Measurements from ENCODE around the gene UBXN10. TPM values are rescaled to one million over a fixed set of nuclear protein-coding genes. Genes with fewer than 3 reads are reported as not detected.

UBXN10 gene
- total and polyA plus RNA-seq, 2 of the 4 experiments (the other 2 are of a cell fraction): not detected

DNA sequence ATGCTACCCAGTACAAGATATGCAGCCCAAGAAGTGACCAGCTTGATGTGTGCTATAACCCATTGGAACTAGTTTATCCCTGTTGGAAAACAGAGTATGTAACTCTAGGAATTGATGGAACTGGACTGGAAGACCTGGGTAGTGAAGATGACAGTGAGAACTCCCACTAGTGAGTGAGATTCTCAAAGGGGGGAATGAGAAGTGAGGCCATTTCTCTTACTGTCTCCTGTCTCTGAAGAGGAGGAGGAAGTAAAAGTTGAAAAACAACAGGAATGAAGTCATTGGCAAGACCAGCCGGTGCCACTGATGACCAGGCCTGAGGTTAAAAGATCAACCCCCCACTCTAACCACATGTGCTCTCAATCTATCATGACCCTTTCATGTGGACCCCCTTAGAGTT, 25.9 kb upstream of the UBXN10 start:
- no CpG with 5 or more reads among the region's 1 CpG for WGBS, 2 experiments (ENCODE audit: extremely low coverage in 2 of 2, insufficient read length in 1 of 2)
- H3K4me1 ChIP-seq (ENCODE audit: control insufficient read depth, insufficient read depth, low read length): no peaks in the 10 kb centered on the region; the same call in 1 of the 2 replicates
- no peak overlapping the region for H2BK15ac ChIP-seq (ENCODE audit: low read depth, low read length)
- H4K5ac ChIP-seq (ENCODE audit: low read depth, low read length): no peak overlapping the region
- H3K36me3 ChIP-seq (ENCODE audit: control insufficient read depth, insufficient read depth, low read length): no peaks in the 10 kb centered on the region
- ATAC-seq (ENCODE audit: low read depth): no peak
- dilution Hi-C loops (cut with HindIII; ENCODE audit: low sequenced_read_pairs, unreplicated experiment): no loop called here
- no peak overlapping the region for H3K18ac ChIP-seq (ENCODE audit: low read depth, low read length)
- H3K4ac ChIP-seq (ENCODE audit: low read depth, low read length): no peak overlapping the region
- BruUV-seq (replicated peaks): no TSS peak
- H3K56ac ChIP-seq (ENCODE audit: extremely low read depth, insufficient read depth, low read length): no peak overlapping the region
- no peak overlapping the region for H3K4me2 ChIP-seq (ENCODE audit: low read depth, low read length)
- no peaks in the 10 kb centered on the region; the same call in 1 of the 2 replicates for H3K27me3 ChIP-seq (ENCODE audit: control insufficient read depth, insufficient read depth, low read length)
- no peak overlapping the region for H3K27ac ChIP-seq (ENCODE audit: insufficient read depth, low read length)
- in situ Hi-C loops (cut with MboI; ENCODE audit: low sequenced_read_pairs): no loop called here
- no peak overlapping the region for H2AK9ac ChIP-seq (replicated peaks; ENCODE audit: low read depth, low read length, poor library complexity)
- POLR2A ChIA-PET (ENCODE audit: unreplicated experiment): no interaction called here
- no peak overlapping the region for H2AK5ac ChIP-seq (ENCODE audit: low read depth, low read length)
- H2BK120ac ChIP-seq (ENCODE audit: low read depth, low read length): no peak overlapping the region
- CTCF ChIA-PET: no interaction called here
- no peak for DNase-seq
- H4K8ac ChIP-seq (ENCODE audit: low read depth in 2 of 2, low read length in 2 of 2): no peak overlapping the region
- no peaks in the 10 kb centered on the region for H3K9me1 ChIP-seq (ENCODE audit: insufficient read depth, low read length)
- H3K4me3 ChIP-seq (ENCODE audit: insufficient read depth, low read depth, low read length): no peak overlapping the region
- H4K91ac ChIP-seq (ENCODE audit: insufficient read depth, low read depth, low read length): no peak overlapping the region
- H3K9me3 ChIP-seq (ENCODE audit: control insufficient read depth, insufficient read depth, low read length): peaks cover 30% of the 10 kb centered on the region
- H2BK20ac ChIP-seq (ENCODE audit: low read depth, low read length): no peak overlapping the region
- TF ChIP-seq RAD21 (IDR thresholded peaks at IDR 0.05; ENCODE audit: low read length): no peak
- TF ChIP-seq CHD1 (IDR thresholded peaks at IDR 0.05; ENCODE audit: low read depth, low read length): no peak
- TF ChIP-seq CEBPB (IDR thresholded peaks at IDR 0.05; ENCODE audit: low read depth, low read length): no peak
- no peak for TF ChIP-seq RCOR1 (IDR thresholded peaks at IDR 0.05; ENCODE audit: insufficient replicate concordance, low read length)
- no peak for TF ChIP-seq NFE2L2 (IDR thresholded peaks at IDR 0.05; ENCODE audit: low read depth, low read length)
- TF ChIP-seq, protein P1, sequence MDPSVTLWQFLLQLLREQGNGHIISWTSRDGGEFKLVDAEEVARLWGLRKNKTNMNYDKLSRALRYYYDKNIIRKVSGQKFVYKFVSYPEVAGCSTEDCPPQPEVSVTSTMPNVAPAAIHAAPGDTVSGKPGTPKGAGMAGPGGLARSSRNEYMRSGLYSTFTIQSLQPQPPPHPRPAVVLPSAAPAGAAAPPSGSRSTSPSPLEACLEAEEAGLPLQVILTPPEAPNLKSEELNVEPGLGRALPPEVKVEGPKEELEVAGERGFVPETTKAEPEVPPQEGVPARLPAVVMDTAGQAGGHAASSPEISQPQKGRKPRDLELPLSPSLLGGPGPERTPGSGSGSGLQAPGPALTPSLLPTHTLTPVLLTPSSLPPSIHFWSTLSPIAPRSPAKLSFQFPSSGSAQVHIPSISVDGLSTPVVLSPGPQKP (IDR thresholded peaks at IDR 0.05; ENCODE audit: borderline replicate concordance, low read depth, low read length): no peak
- no peak for TF ChIP-seq POLR2A (IDR thresholded peaks at IDR 0.05; ENCODE audit: low read depth, low read length)
- no peak for TF ChIP-seq MAFK (IDR thresholded peaks at IDR 0.05; ENCODE audit: low read depth, low read length)
- no peak for TF ChIP-seq MXI1 (IDR thresholded peaks at IDR 0.05; ENCODE audit: borderline replicate concordance, low read depth, low read length)
- TF ChIP-seq SMC3 (IDR thresholded peaks at IDR 0.05; ENCODE audit: low read depth, low read length): no peak
- no peak for TF ChIP-seq FOS (IDR thresholded peaks at IDR 0.05; ENCODE audit: low read depth, low read length)
- TF ChIP-seq BHLHE40 (IDR thresholded peaks at IDR 0.05; ENCODE audit: low read depth, low read length): no peak
- TF ChIP-seq, protein P2, sequence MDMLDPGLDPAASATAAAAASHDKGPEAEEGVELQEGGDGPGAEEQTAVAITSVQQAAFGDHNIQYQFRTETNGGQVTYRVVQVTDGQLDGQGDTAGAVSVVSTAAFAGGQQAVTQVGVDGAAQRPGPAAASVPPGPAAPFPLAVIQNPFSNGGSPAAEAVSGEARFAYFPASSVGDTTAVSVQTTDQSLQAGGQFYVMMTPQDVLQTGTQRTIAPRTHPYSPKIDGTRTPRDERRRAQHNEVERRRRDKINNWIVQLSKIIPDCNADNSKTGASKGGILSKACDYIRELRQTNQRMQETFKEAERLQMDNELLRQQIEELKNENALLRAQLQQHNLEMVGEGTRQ (IDR thresholded peaks at IDR 0.05; ENCODE audit: low read depth, low read length): no peak
- TF ChIP-seq, protein P3, sequence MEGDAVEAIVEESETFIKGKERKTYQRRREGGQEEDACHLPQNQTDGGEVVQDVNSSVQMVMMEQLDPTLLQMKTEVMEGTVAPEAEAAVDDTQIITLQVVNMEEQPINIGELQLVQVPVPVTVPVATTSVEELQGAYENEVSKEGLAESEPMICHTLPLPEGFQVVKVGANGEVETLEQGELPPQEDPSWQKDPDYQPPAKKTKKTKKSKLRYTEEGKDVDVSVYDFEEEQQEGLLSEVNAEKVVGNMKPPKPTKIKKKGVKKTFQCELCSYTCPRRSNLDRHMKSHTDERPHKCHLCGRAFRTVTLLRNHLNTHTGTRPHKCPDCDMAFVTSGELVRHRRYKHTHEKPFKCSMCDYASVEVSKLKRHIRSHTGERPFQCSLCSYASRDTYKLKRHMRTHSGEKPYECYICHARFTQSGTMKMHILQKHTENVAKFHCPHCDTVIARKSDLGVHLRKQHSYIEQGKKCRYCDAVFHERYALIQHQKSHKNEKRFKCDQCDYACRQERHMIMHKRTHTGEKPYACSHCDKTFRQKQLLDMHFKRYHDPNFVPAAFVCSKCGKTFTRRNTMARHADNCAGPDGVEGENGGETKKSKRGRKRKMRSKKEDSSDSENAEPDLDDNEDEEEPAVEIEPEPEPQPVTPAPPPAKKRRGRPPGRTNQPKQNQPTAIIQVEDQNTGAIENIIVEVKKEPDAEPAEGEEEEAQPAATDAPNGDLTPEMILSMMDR (conservative IDR thresholded peaks at IDR 0.05; ENCODE audit: low read depth, low read length): no peak
- TF ChIP-seq MAZ (IDR thresholded peaks at IDR 0.05; ENCODE audit: borderline replicate concordance, low read depth, low read length): no peak
- TF ChIP-seq RFX5 (IDR thresholded peaks at IDR 0.05; ENCODE audit: low read depth, low read length): no peak
- no peak overlapping the region for H3K14ac ChIP-seq (replicated peaks; ENCODE audit: low read depth, low read length)
- no peaks in the 10 kb centered on the region for H4K20me1 ChIP-seq (ENCODE audit: insufficient read depth, low read length)
- no peak overlapping the region for H2BK5ac ChIP-seq (ENCODE audit: low read depth, low read length, poor library complexity, severe bottlenecking)
- no peaks in the 10 kb centered on the region for H3K79me1 ChIP-seq (ENCODE audit: low read depth in 1 of 2, low read length in 2 of 2)
- no peak overlapping the region for H3K23ac ChIP-seq (ENCODE audit: low read depth, low read length)
- H2AFZ ChIP-seq (replicated peaks; ENCODE audit: low read length, poor library complexity): no peak overlapping the region
- no peak overlapping the region for H3K9ac ChIP-seq (ENCODE audit: low read depth, low read length)
- intact Hi-C loops (cut with micrococcal nuclease): no loop called here

All from IMR-90 (cell line).